Neural progenitor cell (in vitro differentiated cells): ENCODE measurements around the gene TCP11X1. TPM values are rescaled to one million over a fixed set of nuclear protein-coding genes. Genes with fewer than 3 reads are reported as not detected.
"Not testable (repeated sequence)": the region's sequence is repeated elsewhere in the genome, so short reads cannot be mapped to it uniquely, and the experiment has no call there.

Source experiments
- DNase-seq: peaks from one replicate; pipeline ENCODE4 v3.0.0-alpha.2; 2016; ENCODE audit warnings: low spot score
- H2AFZ ChIP-seq: fragments of 200-600 bp; sonication (generic); replicated peaks from 2 replicates; pipeline ENCODE4 v1.6.1; 2016; ENCODE audit warnings: antibody characterized with exemption
- H3F3A ChIP-seq: fragments of 200-600 bp; sonication (generic); 2 replicates; pipeline ENCODE4 v1.6.1; 2016; ENCODE audit warnings: antibody characterized with exemption, low read depth
- H3K27ac ChIP-seq: fragments of 200-600 bp; sonication (generic); 2 replicates; pipeline ENCODE4 v1.5.1; 2016; ENCODE audit warnings: mild to moderate bottlenecking
- H3K27me3 ChIP-seq: fragments of 200-600 bp; sonication (generic); 2 replicates; pipeline ENCODE4 v1.6.1; 2016; ENCODE audit warnings: mild to moderate bottlenecking, moderate library complexity
- H3K36me3 ChIP-seq: fragments of 200-600 bp; sonication (generic); 2 replicates; pipeline ENCODE4 v1.5.1; 2016
- H3K4me1 ChIP-seq: fragments of 200-600 bp; sonication (generic); 2 replicates; pipeline ENCODE4 v1.6.1; 2016; ENCODE audit warnings: mixed run types
- H3K4me2 ChIP-seq: fragments of 200-600 bp; sonication (generic); 2 replicates; pipeline ENCODE4 v1.6.1; 2016
- H3K4me3 ChIP-seq: fragments of 200-600 bp; sonication (generic); 2 replicates; pipeline ENCODE4 v1.5.1; 2016
- H3K79me2 ChIP-seq: fragments of 200-600 bp; sonication (generic); 2 replicates; pipeline ENCODE4 v1.6.1; 2016; ENCODE audit warnings: low read depth
- H3K9ac ChIP-seq: fragments of 200-600 bp; sonication (generic); 2 replicates; pipeline ENCODE4 v1.6.1; 2016
- H3K9me3 ChIP-seq: fragments of 200-600 bp; sonication (generic); 2 replicates; pipeline ENCODE4 v1.5.1; 2016; ENCODE audit warnings: low read depth
- H4K20me1 ChIP-seq: fragments of 200-600 bp; sonication (generic); 2 replicates; pipeline ENCODE4 v1.6.1; 2016; ENCODE audit warnings: low read depth
- H3K27ac Mint-ChIP-seq: 3 replicates; pipeline ENCODE4 v1.8.0; 2021; ENCODE audit warnings: mixed read lengths
- H3K27me3 Mint-ChIP-seq: 2 replicates; pipeline ENCODE4 v1.8.0; 2022; ENCODE audit warnings: low read depth, mild to moderate bottlenecking, inconsistent platforms, moderate library complexity, mixed read lengths; ENCODE audit not compliant: insufficient read depth
- H3K36me3 Mint-ChIP-seq: 3 replicates; pipeline ENCODE4 v1.8.0; 2021; ENCODE audit warnings: mixed read lengths
- H3K4me1 Mint-ChIP-seq: 3 replicates; pipeline ENCODE4 v1.8.0; 2021; ENCODE audit warnings: mixed read lengths
- H3K4me3 Mint-ChIP-seq: 3 replicates; pipeline ENCODE4 v1.8.0; 2021; ENCODE audit warnings: mild to moderate bottlenecking, moderate library complexity, mixed read lengths
- H3K9me3 Mint-ChIP-seq: 3 replicates; pipeline ENCODE4 v1.8.0; 2020; ENCODE audit warnings: mixed read lengths
- total RNA-seq: library from RNA; depleted of rRNA; stranded (reverse); fragments of >200 nt; gene quantifications from 2 replicates; pipeline ENCODE4 v1.2.3, GENCODE V29; 2015; ENCODE audit warnings: low replicate concordance

TCP11X1 gene
- total RNA-seq, 1 donor from 2014 or later: not detected

- H3K27me3 ChIP-seq, H3K27ac Mint-ChIP-seq, H3K36me3 Mint-ChIP-seq, H3K79me2 ChIP-seq, H4K20me1 ChIP-seq, H3K4me3 ChIP-seq, H3K27me3 Mint-ChIP-seq, H3K9me3 ChIP-seq, H3K9me3 Mint-ChIP-seq, DNase-seq, H3K9ac ChIP-seq, H3K27ac ChIP-seq, H3K4me1 Mint-ChIP-seq, H3K4me3 Mint-ChIP-seq, H3F3A ChIP-seq, H3K4me1 ChIP-seq, H3K36me3 ChIP-seq, H2AFZ ChIP-seq, H3K4me2 ChIP-seq: not testable (repeated sequence)
Observed at GRCh38 chrX:102272231-102272630, 57.1 kb downstream of the TCP11X1 start.

Other genes starting within 250 kb of the TCP11X1 start
- gene TCEAL2, start 89.6 kb upstream of the TCP11X1 start, total RNA-seq: 12.9 and 19.8 TPM in 2 replicates
- not detected in 2 replicates for gene TCEAL6, start 72.8 kb upstream of the TCP11X1 start, total RNA-seq
- gene BEX5, start 59.3 kb upstream of the TCP11X1 start, total RNA-seq: 1.6 and 3.8 TPM in 2 replicates
- 0.12 and 0.22 TPM in 2 replicates for gene NXF2, start 31.9 kb downstream of the TCP11X1 start, total RNA-seq
- 0.96 and 2.2 TPM in 2 replicates for gene NXF2B, start 224.7 kb downstream of the TCP11X1 start, total RNA-seq